ENCODE measurements around the gene MICU1. TPM values are rescaled to one million over a fixed set of nuclear protein-coding genes. Genes with fewer than 3 reads are reported as not detected.

The MICU1 gene
- total and polyA plus RNA-seq, 2 of the 13 experiments (the other 11 are each of a cell fraction or from before 2014, with no cell fraction given) = 32.5 to 56.1 TPM

GRCh38 chr10:72426986-72427385 is 198.9 kb downstream of the MICU1 start:
- in situ Hi-C loops (cut with HindIII; ENCODE audit: extremely low pct_ligation_motif_present, low pct_unique_long_range_greater_than_20kb) = no loop called here
- no peak overlapping the region for H3K27ac ChIP-seq (ENCODE audit: extremely low read length, insufficient read depth, low read length)
- DNase-seq (ENCODE audit: low spot score) (no peak), ATAC-seq (no peak), FAIRE-seq (no peak)
- TF ChIP-seq ARNTL (CRISPR knock-in tag; IDR thresholded peaks at IDR 0.05) (no peak), ELF4 (CRISPR knock-in tag; IDR thresholded peaks at IDR 0.05; ENCODE audit: borderline replicate concordance) (no peak), MNT (IDR thresholded peaks at IDR 0.05) (0 out of 2 replicates have a peak, but pooled peaks have one; percentile 3), ZNF672 (CRISPR knock-in tag; IDR thresholded peaks at IDR 0.05) (no peak)
- H3K4me1 ChIP-seq (ENCODE audit: insufficient read depth, low read length) = peaks cover 20% of the 10 kb centered on the region
- H3K4me3 ChIP-seq (replicated peaks in 1 of 3; ENCODE audit: insufficient read depth in 1 of 3, low read depth in 2 of 3, low read length in 3 of 3) = no peak overlapping the region
- POLR2A ChIA-PET = no interaction called here
- no peaks in the 10 kb centered on the region for H3K79me2 ChIP-seq (ENCODE audit: insufficient read depth, low read length)
- no peak overlapping the region for H3K4me2 ChIP-seq (ENCODE audit: low read depth, low read length)
- no peak overlapping the region for H2AFZ ChIP-seq (ENCODE audit: low read length)
- H3K9ac ChIP-seq (ENCODE audit: insufficient read depth, low read depth, low read length) = no peak overlapping the region
- intact Hi-C loops (cut with micrococcal nuclease; ENCODE audit: unreplicated experiment) = no loop called here
- H4K20me1 ChIP-seq (ENCODE audit: insufficient read depth, low read length) = no peaks in the 10 kb centered on the region
- CTCF ChIA-PET (ENCODE audit: low intra/inter-chr PET ratio, low total read pairs) = interaction anchor here (0.9 kb wide), 1 partner anchor 407 kb away, joined by 3 read pairs; no protein-coding TSS in a partner anchor
- H3K9me3 ChIP-seq (ENCODE audit: low read length) = no peaks in the 10 kb centered on the region
- BruUV-seq (replicated peaks) = no TSS peak
- 93% methylated on average over 5 of the region's 5 CpGs for WGBS (ENCODE audit: low lambda C conversion rate)
- peaks cover 7 to 26% of the 10 kb centered on the region in 2 experiments for H3K36me3 ChIP-seq (replicated peaks in 1 of 2; ENCODE audit: control insufficient read depth in 1 of 2, insufficient read depth in 2 of 2, low read length in 2 of 2)
- no peaks in the 10 kb centered on the region for H3K27me3 ChIP-seq (ENCODE audit: control insufficient read depth in 1 of 2, insufficient read depth in 2 of 2, low read length in 2 of 2)

- H3K27ac ChIP-seq (ENCODE audit: extremely low read length, insufficient read depth, low read length) = peak overlapping the region; percentile 15
- H3K9ac ChIP-seq (ENCODE audit: insufficient read depth, low read depth, low read length) = no peak overlapping the region
- in situ Hi-C loops (cut with HindIII; ENCODE audit: extremely low pct_ligation_motif_present, low pct_unique_long_range_greater_than_20kb) = no loop called here
- H3K36me3 ChIP-seq (replicated peaks in 1 of 2; ENCODE audit: control insufficient read depth in 1 of 2, insufficient read depth in 2 of 2, low read length in 2 of 2) = peaks cover 12 to 36% of the 10 kb centered on the region in 2 experiments
- no peaks in the 10 kb centered on the region for H3K27me3 ChIP-seq (ENCODE audit: control insufficient read depth in 1 of 2, insufficient read depth in 2 of 2, low read length in 2 of 2)
- ChIA-PET CTCF (ENCODE audit: low intra/inter-chr PET ratio, low total read pairs) (no interaction called here), POLR2A (no interaction called here)
- H3K4me2 ChIP-seq (ENCODE audit: low read depth, low read length) = peak overlapping the region; percentile 0; the same call in 1 of the 2 replicates
- ATAC-seq = peak; percentile 57
- intact Hi-C loops (cut with micrococcal nuclease; ENCODE audit: unreplicated experiment) = no loop called here
- H3K4me3 ChIP-seq (replicated peaks in 1 of 3; ENCODE audit: insufficient read depth in 1 of 3, low read depth in 2 of 3, low read length in 3 of 3) = no peak overlapping the region
- H3K4me1 ChIP-seq (ENCODE audit: insufficient read depth, low read length) = peaks cover 20% of the 10 kb centered on the region
- no peak for FAIRE-seq
- TF ChIP-seq PATZ1 (CRISPR knock-in tag; IDR thresholded peaks at IDR 0.05) (no peak), FOXJ3 (CRISPR knock-in tag; IDR thresholded peaks at IDR 0.05; ENCODE audit: borderline replicate concordance) (no peak), SOX13 (IDR thresholded peaks at IDR 0.05) (no peak), SOX13 (CRISPR knock-in tag; conservative IDR thresholded peaks at IDR 0.05 in 1 of 2, IDR thresholded peaks at IDR 0.05 in 1 of 2) (peak in 1 of 2 experiments; percentile 26; a peak in 1 of 4 replicates)
- BruUV-seq (replicated peaks) = no TSS peak
- no peak overlapping the region for H2AFZ ChIP-seq (ENCODE audit: low read length)
- H3K9me3 ChIP-seq (ENCODE audit: low read length) = no peaks in the 10 kb centered on the region
- no peaks in the 10 kb centered on the region for H4K20me1 ChIP-seq (ENCODE audit: insufficient read depth, low read length)
- 68% methylated on average over 3 of the region's 3 CpGs for WGBS (ENCODE audit: low lambda C conversion rate)
- no peaks in the 10 kb centered on the region for H3K79me2 ChIP-seq (ENCODE audit: insufficient read depth, low read length)
- peak; percentile 18 for DNase-seq (ENCODE audit: low spot score)
These were observed 200.7 kb downstream of the MICU1 start for GRCh38 chr10:72425133-72425532.

All from HepG2 (cell line).